Natural killer cell (primary cell): Measurements from ENCODE around the gene CRNKL1. TPM values are rescaled to one million over a fixed set of nuclear protein-coding genes. Genes with fewer than 3 reads are reported as not detected.

Source experiments
- ATAC-seq, 3 donors: fragments of 150-1000 bp in 2 of 3; fragments of 200-7000 bp in 1 of 3; cut with Tn5 transposase; 1 replicate in 1 of 3; 2 replicates in 2 of 3; pipeline ENCODE4 v1.10.0; 2021; ENCODE audit warnings: mild to moderate bottlenecking in 2 of 3, moderate library complexity in 2 of 3
- DNase-seq, 2 donors: peaks; one replicate each; pipeline versions ENCODE4 v3.0.0 to v3.0.0-alpha.2; 2013 to 2021; ENCODE audit warnings: mixed read lengths in 1 of 2
- H3K27ac ChIP-seq: one replicate; pipeline ENCODE4 v1.5.1; 2013; ENCODE audit warnings: mild to moderate bottlenecking, low read length
- H3K27me3 ChIP-seq: one replicate; pipeline ENCODE4 v1.6.1; 2013; ENCODE audit warnings: low read length; ENCODE audit not compliant: control insufficient read depth, insufficient read depth
- H3K36me3 ChIP-seq: one replicate; pipeline ENCODE4 v1.6.1; 2013; ENCODE audit warnings: low read length; ENCODE audit not compliant: control insufficient read depth, insufficient read depth
- H3K4me1 ChIP-seq: one replicate; pipeline ENCODE4 v1.6.1; 2013; ENCODE audit warnings: low read length; ENCODE audit not compliant: control insufficient read depth, insufficient read depth
- H3K4me3 ChIP-seq: one replicate; pipeline ENCODE4 v1.5.1; 2013; ENCODE audit warnings: low read length
- H3K9me3 ChIP-seq: one replicate; pipeline ENCODE4 v1.6.1; 2013; ENCODE audit warnings: low read length; ENCODE audit not compliant: control insufficient read depth, insufficient read depth
- H3K27ac Mint-ChIP-seq, 2 donors: one replicate each; pipeline ENCODE4 v1.8.0; 2022; ENCODE audit warnings: mild to moderate bottlenecking in 2 of 2, mixed read lengths in 2 of 2, moderate library complexity in 1 of 2
- H3K27me3 Mint-ChIP-seq, 2 donors: one replicate each; pipeline ENCODE4 v1.8.0; 2022; ENCODE audit warnings: low read depth in 2 of 2, mixed read lengths in 2 of 2
- H3K36me3 Mint-ChIP-seq: one replicate; pipeline ENCODE4 v1.8.0; 2022; ENCODE audit warnings: mixed read lengths
- H3K4me1 Mint-ChIP-seq, 2 donors: one replicate each; pipeline ENCODE4 v1.8.0; 2022; ENCODE audit warnings: mixed read lengths in 2 of 2
- H3K4me3 Mint-ChIP-seq: one replicate; pipeline ENCODE4 v1.8.0; 2022; ENCODE audit warnings: mild to moderate bottlenecking, moderate library complexity, mixed read lengths
- H3K9me3 Mint-ChIP-seq, 2 donors: one replicate each; pipeline ENCODE4 v1.8.0; 2022; ENCODE audit warnings: mixed read lengths in 2 of 2
- CTCF ChIP-seq: fragments of 200-600 bp; IDR thresholded peaks from one replicate; pipeline ENCODE4 v1.8.0; 2022; ENCODE audit warnings: antibody characterized with exemption
- whole genome bisulfite sequencing: methylation state at CpG from one replicate; pipeline ENCODE4 v1.1.7; 2013; ENCODE audit warnings: missing lambda C conversion rate; ENCODE audit not compliant: insufficient coverage; 5-methylcytosine and 5-hydroxymethylcytosine counted together
- intact Hi-C: fragments of 100-400 bp; cut with micrococcal nuclease; formaldehyde crosslinking; loops from one replicate; pipeline ENCODE4 v1.14.2; 2022
- total RNA-seq, 4 donors: library from RNA; stranded (reverse); fragments of 120-200 nt in 1 of 4; gene quantifications; one replicate each; pipeline versions ENCODE4 v1.2.3 to v1.2.4, GENCODE V29; 2013 to 2022

Gene CRNKL1
- total RNA-seq, 3 donors from 2014 or later (not counting 1 experiment from before 2014, with no cell fraction given) = 30.8 to 34.5 (median 31.6) TPM

GRCh38 chr20:20023395-20023794, 28.9 kb downstream of the CRNKL1 start:
- H3K27me3 Mint-ChIP-seq = no peaks in the 10 kb centered on the region
- H3K4me1 Mint-ChIP-seq = peaks cover 28 to 44% of the 10 kb centered on the region in 2 donors
- DNase-seq (no peak), ATAC-seq (no peak)
- TF ChIP-seq CTCF = no peak
- no peak overlapping the region for H3K27ac ChIP-seq
- no peaks in the 10 kb centered on the region for H3K27me3 ChIP-seq
- peaks cover 2% of the 10 kb centered on the region for H3K4me1 ChIP-seq
- intact Hi-C loops = no loop called here
- H3K36me3 Mint-ChIP-seq = no peaks in the 10 kb centered on the region
- no peak overlapping the region for H3K4me3 Mint-ChIP-seq
- H3K9me3 ChIP-seq = no peaks in the 10 kb centered on the region
- WGBS = 100% methylated on average over 1 of the region's 3 CpGs
- no peak overlapping the region for H3K4me3 ChIP-seq
- H3K9me3 Mint-ChIP-seq = no peaks in the 10 kb centered on the region
- H3K27ac Mint-ChIP-seq = peak overlapping the region in 1 of 2 donors; percentile 18
- H3K36me3 ChIP-seq = peaks cover 16% of the 10 kb centered on the region

GRCh38 chr20:20022498-20022897, 29.8 kb downstream of the CRNKL1 start:
- Histone ChIP-seq H3K9me3 (no peaks in the 10 kb centered on the region), H3K4me1 (peaks cover 9% of the 10 kb centered on the region), H3K4me3 (no peak overlapping the region), H3K27me3 (no peaks in the 10 kb centered on the region), H3K36me3 (peaks cover 14% of the 10 kb centered on the region), H3K27ac (no peak overlapping the region)
- Mint-ChIP-seq H3K27ac (no peak overlapping the region), H3K4me3 (no peak overlapping the region), H3K36me3 (no peaks in the 10 kb centered on the region), H3K4me1 (peaks cover 36 to 53% of the 10 kb centered on the region in 2 donors), H3K27me3 (no peaks in the 10 kb centered on the region), H3K9me3 (no peaks in the 10 kb centered on the region)
- intact Hi-C loops = no loop called here
- TF ChIP-seq CTCF = no peak
- ATAC-seq (no peak), DNase-seq (no peak)

- Histone ChIP-seq H3K4me1 (peaks cover 11% of the 10 kb centered on the region), H3K27me3 (no peaks in the 10 kb centered on the region), H3K4me3 (no peak overlapping the region), H3K9me3 (no peaks in the 10 kb centered on the region), H3K27ac (no peak overlapping the region), H3K36me3 (peaks cover 9% of the 10 kb centered on the region)
- no peak for TF ChIP-seq CTCF
- H3K27ac Mint-ChIP-seq = peak overlapping the region in 1 of 2 donors; percentile 79
- intact Hi-C loops = no loop called here
- DNase-seq = no peak
- no peaks in the 10 kb centered on the region for H3K36me3 Mint-ChIP-seq
- H3K9me3 Mint-ChIP-seq = no peaks in the 10 kb centered on the region
- no peak overlapping the region for H3K4me3 Mint-ChIP-seq
- no peaks in the 10 kb centered on the region for H3K27me3 Mint-ChIP-seq
- no peak for ATAC-seq
- peaks cover 40 to 57% of the 10 kb centered on the region in 2 donors for H3K4me1 Mint-ChIP-seq
- 92% methylated on average over 4 of the region's 7 CpGs for WGBS
Measured at GRCh38 chr20:20021835-20022234, 30.4 kb downstream of the CRNKL1 start.

GRCh38 chr20:20020908-20021307, 31.4 kb downstream of the CRNKL1 start:
- Mint-ChIP-seq H3K27me3 (no peaks in the 10 kb centered on the region), H3K27ac (peak overlapping the region in 1 of 2 donors; percentile 60), H3K4me1 (peaks cover 41 to 59% of the 10 kb centered on the region in 2 donors), H3K4me3 (no peak overlapping the region), H3K9me3 (no peaks in the 10 kb centered on the region), H3K36me3 (no peaks in the 10 kb centered on the region)
- ATAC-seq = no peak
- intact Hi-C loops = no loop called here
- H3K27me3 ChIP-seq = no peaks in the 10 kb centered on the region
- no peak overlapping the region for H3K27ac ChIP-seq
- no peak overlapping the region for H3K4me3 ChIP-seq
- TF ChIP-seq CTCF = no peak
- H3K9me3 ChIP-seq = no peaks in the 10 kb centered on the region
- WGBS = 66% methylated on average over 11 of the region's 11 CpGs
- peaks cover 15% of the 10 kb centered on the region for H3K4me1 ChIP-seq
- H3K36me3 ChIP-seq = peaks cover 6% of the 10 kb centered on the region
- DNase-seq = no peak
